ENCODE data around the gene ICE1. TPM values are rescaled to one million over a fixed set of nuclear protein-coding genes. Genes with fewer than 3 reads are reported as not detected.

The ICE1 gene
- total and polyA plus RNA-seq, 2 donors (not counting 1 experiment from before 2014, with no cell fraction given) = 6.5 to 39.7 TPM

GRCh38 chr5:5461012-5461411 is 38.5 kb downstream of the ICE1 start:
- no peaks in the 10 kb centered on the region for H3K4me1 ChIP-seq (ENCODE audit: control insufficient read depth in 2 of 2, insufficient read depth in 2 of 2, low read length in 2 of 2)
- no peak overlapping the region for H3K9ac ChIP-seq (ENCODE audit: low read length)
- no peak for DNase-seq
- TF ChIP-seq CTCF (IDR thresholded peaks at IDR 0.05) = no peak
- no peak for TF ChIP-seq EZH2 (IDR thresholded peaks at IDR 0.05; ENCODE audit: borderline replicate concordance, insufficient read depth, low read depth, low read length, poor library complexity, severe bottlenecking)
- ChIA-PET CTCF (no interaction called here), POLR2A (no interaction called here)
- no peak overlapping the region for H3K4me2 ChIP-seq (replicated peaks; ENCODE audit: low read depth, low read length, poor library complexity, severe bottlenecking)
- H3K9me3 ChIP-seq (ENCODE audit: control extremely low read depth in 1 of 3, control insufficient read depth in 2 of 3, insufficient read depth in 1 of 3, low read length in 2 of 3) = no peaks in the 10 kb centered on the region
- intact Hi-C loops (cut with micrococcal nuclease) = no loop called here
- Mint-ChIP-seq H3K27me3 (no peaks in the 10 kb centered on the region), H3K9me3 (ENCODE audit: insufficient read depth) (no peaks in the 10 kb centered on the region), H3K27ac (no peak overlapping the region), H3K4me3 (no peak overlapping the region), H3K4me1 (no peaks in the 10 kb centered on the region)
- no peaks in the 10 kb centered on the region for H3K79me2 ChIP-seq (ENCODE audit: control insufficient read depth, insufficient read depth, low read length)
- H3K27me3 ChIP-seq (replicated peaks in 1 of 4; ENCODE audit: control extremely low read depth in 1 of 4, control insufficient read depth in 3 of 4, insufficient read depth in 4 of 4, low read length in 3 of 4) = no peaks in the 10 kb centered on the region
- no peak overlapping the region for H3K4me3 ChIP-seq (ENCODE audit: control extremely low read depth in 1 of 5, extremely low read depth in 1 of 5, insufficient read depth in 1 of 5, low read depth in 2 of 5, low read length in 4 of 5)
- no peaks in the 10 kb centered on the region for H4K20me1 ChIP-seq (ENCODE audit: control insufficient read depth, insufficient read depth, low read length, poor library complexity, severe bottlenecking)
- peaks cover 24 to 78% of the 10 kb centered on the region in 2 experiments for H3K36me3 ChIP-seq (replicated peaks in 1 of 2; ENCODE audit: control extremely low read depth in 1 of 2, control insufficient read depth in 1 of 2, extremely low read depth in 1 of 2, insufficient read depth in 2 of 2, low read length in 1 of 2)
- H3K27ac ChIP-seq (ENCODE audit: low read length in 2 of 2) = no peak overlapping the region
- H2AFZ ChIP-seq (ENCODE audit: insufficient read depth, low read depth, low read length, poor library complexity, severe bottlenecking) = no peak overlapping the region
- ATAC-seq (ENCODE audit: low read depth) = no peak
- no CpG with 5 or more reads among the region's 4 CpGs for WGBS (ENCODE audit: insufficient coverage)

GRCh38 chr5:5464036-5464715 is 41.7 kb downstream of the ICE1 start:
- Histone ChIP-seq H3K9ac (ENCODE audit: low read length) (no peak overlapping the region), H3K79me2 (ENCODE audit: control insufficient read depth, insufficient read depth, low read length) (no peaks in the 10 kb centered on the region), H3K27me3 (replicated peaks in 1 of 4; ENCODE audit: control extremely low read depth in 1 of 4, control insufficient read depth in 3 of 4, insufficient read depth in 4 of 4, low read length in 3 of 4) (no peaks in the 10 kb centered on the region), H3K4me3 (ENCODE audit: control extremely low read depth in 1 of 5, extremely low read depth in 1 of 5, insufficient read depth in 1 of 5, low read depth in 2 of 5, low read length in 4 of 5) (no peak overlapping the region), H4K20me1 (ENCODE audit: control insufficient read depth, insufficient read depth, low read length, poor library complexity, severe bottlenecking) (no peaks in the 10 kb centered on the region), H2AFZ (ENCODE audit: insufficient read depth, low read depth, low read length, poor library complexity, severe bottlenecking) (no peak overlapping the region), H3K4me2 (replicated peaks; ENCODE audit: low read depth, low read length, poor library complexity, severe bottlenecking) (no peak overlapping the region), H3K27ac (ENCODE audit: low read length in 2 of 2) (no peak overlapping the region), H3K9me3 (ENCODE audit: control extremely low read depth in 1 of 3, control insufficient read depth in 2 of 3, insufficient read depth in 1 of 3, low read length in 2 of 3) (no peaks in the 10 kb centered on the region), H3K36me3 (replicated peaks in 1 of 2; ENCODE audit: control extremely low read depth in 1 of 2, control insufficient read depth in 1 of 2, extremely low read depth in 1 of 2, insufficient read depth in 2 of 2, low read length in 1 of 2) (peaks cover 15 to 74% of the 10 kb centered on the region in 2 experiments), H3K4me1 (ENCODE audit: control insufficient read depth in 2 of 2, insufficient read depth in 2 of 2, low read length in 2 of 2) (no peaks in the 10 kb centered on the region)
- no peaks in the 10 kb centered on the region for H3K27me3 Mint-ChIP-seq
- DNase-seq (no peak), ATAC-seq (ENCODE audit: low read depth) (no peak)
- TF ChIP-seq EZH2 (IDR thresholded peaks at IDR 0.05; ENCODE audit: borderline replicate concordance, insufficient read depth, low read depth, low read length, poor library complexity, severe bottlenecking) = no peak
- H3K9me3 Mint-ChIP-seq (ENCODE audit: insufficient read depth) = no peaks in the 10 kb centered on the region
- CTCF ChIA-PET = no interaction called here
- H3K4me1 Mint-ChIP-seq = no peaks in the 10 kb centered on the region
- no peak overlapping the region for H3K4me3 Mint-ChIP-seq
- intact Hi-C loops (cut with micrococcal nuclease) = no loop called here
- POLR2A ChIA-PET = no interaction called here
- no peak overlapping the region for H3K27ac Mint-ChIP-seq
- over 99% methylated on average over 17 of the region's 18 CpGs for WGBS (ENCODE audit: insufficient coverage)

All from B cell (primary cell).